Measurements from ENCODE around the gene FANCC. TPM values are rescaled to one million over a fixed set of nuclear protein-coding genes. Genes with fewer than 3 reads are reported as not detected.

FANCC gene
- total RNA-seq, 1 donor from 2014 or later = 12.3 TPM

GRCh38 chr9:95085036-95085770 lies 232.3 kb downstream of the FANCC start:
- no peak for DNase-seq

GRCh38 chr9:95084254-95084934 lies 233.1 kb downstream of the FANCC start:
- no peak for DNase-seq

GRCh38 chr9:95083086-95083768 lies 234.3 kb downstream of the FANCC start:
- no peak for DNase-seq

GRCh38 chr9:95082401-95083084 lies 235.0 kb downstream of the FANCC start:
- DNase-seq = no peak

GRCh38 chr9:95081998-95082397 lies 235.5 kb downstream of the FANCC start:
- DNase-seq = no peak

GRCh38 chr9:95080961-95081647 lies 236.4 kb downstream of the FANCC start:
- peak; percentile 67 for DNase-seq

GRCh38 chr9:95079461-95079860 lies 238.0 kb downstream of the FANCC start:
- no peak for DNase-seq

- no peak for DNase-seq
Observed at GRCh38 chr9:95078939-95079338, 238.6 kb downstream of the FANCC start.

- no peak for DNase-seq
Observed at GRCh38 chr9:95078511-95078910, 239.0 kb downstream of the FANCC start.

- no peak for DNase-seq
Observed at GRCh38 chr9:95077766-95078370, 239.6 kb downstream of the FANCC start.

GRCh38 chr9:95077053-95077765 lies 240.3 kb downstream of the FANCC start:
- DNase-seq = no peak

- DNase-seq = no peak
Observed at GRCh38 chr9:95076696-95077052, 240.8 kb downstream of the FANCC start.

- DNase-seq = no peak
Observed at GRCh38 chr9:95075700-95076099, 241.8 kb downstream of the FANCC start.

- no peak for DNase-seq
Observed at GRCh38 chr9:95074632-95075031, 242.9 kb downstream of the FANCC start.

GRCh38 chr9:95073918-95074317 lies 243.6 kb downstream of the FANCC start:
- DNase-seq = no peak

GRCh38 chr9:95073042-95073607 lies 244.4 kb downstream of the FANCC start:
- DNase-seq = no peak

- DNase-seq = no peak
Observed at GRCh38 chr9:95071925-95072324, 245.6 kb downstream of the FANCC start.

- DNase-seq = no peak
Observed at GRCh38 chr9:95071450-95071849, 246.1 kb downstream of the FANCC start.

- no peak for DNase-seq
Observed at GRCh38 chr9:95070549-95071021, 246.9 kb downstream of the FANCC start.

GRCh38 chr9:95067897-95068296 lies 249.6 kb downstream of the FANCC start:
- no peak for DNase-seq

- no peak for DNase-seq
Observed at GRCh38 chr9:95067057-95067456, 250.5 kb downstream of the FANCC start.
